Gastroesophageal sphincter (tissue), 4 donors: Measurements from ENCODE around the gene ZNF497. TPM values are rescaled to one million over a fixed set of nuclear protein-coding genes. Genes with fewer than 3 reads are reported as not detected.

Experiments
- ATAC-seq: fragments of 150-250 bp; one replicate; pipeline ENCODE4 v1.9.1; 2016; ENCODE audit warnings: mild to moderate bottlenecking, moderate library complexity
- H3K27ac ChIP-seq, 4 donors: fragments of 200-600 bp; sonication (generic) in 3 of 4; 1 replicate in 3 of 4; 2 replicates in 1 of 4; pipeline ENCODE4 v1.5.1; 2016 to 2019
- H3K27me3 ChIP-seq: fragments of 200-600 bp; sonication (generic); one replicate; pipeline ENCODE4 v1.5.1; 2019
- H3K36me3 ChIP-seq, 2 donors: fragments of 200-600 bp; sonication (generic); one replicate each; pipeline ENCODE4 v1.5.1; 2019; ENCODE audit warnings: control low read depth in 1 of 2
- H3K4me1 ChIP-seq, 3 donors: fragments of 200-600 bp; sonication (generic); 1 replicate in 2 of 3; 2 replicates in 1 of 3; pipeline ENCODE4 v1.5.1; 2016 to 2019; ENCODE audit warnings: control low read depth in 2 of 3
- H3K4me3 ChIP-seq, 2 donors: fragments of 200-600 bp; sonication (generic); one replicate each; pipeline ENCODE4 v1.5.1; 2019; ENCODE audit warnings: mild to moderate bottlenecking in 1 of 2, moderate library complexity in 1 of 2
- H3K9me3 ChIP-seq, 3 donors: fragments of 200-600 bp; sonication (generic); one replicate each; pipeline ENCODE4 v1.5.1; 2017 to 2019; ENCODE audit warnings: control low read depth in 2 of 3
- CTCF ChIP-seq, 4 experiments: fragments of 200-600 bp in 2 of 4; fragments of 450-650 bp in 2 of 4; sonication (generic) in 1 of 4; IDR thresholded peaks; one replicate each; pipeline ENCODE4 v1.5.1; 2017 to 2019; ENCODE audit warnings: antibody characterized with exemption in 4 of 4, mild to moderate bottlenecking in 2 of 4, moderate library complexity in 2 of 4
- EP300 ChIP-seq: sonication (generic); formaldehyde crosslinking; IDR thresholded peaks from one replicate; pipeline ENCODE4 v1.6.1; 2017; ENCODE audit warnings: antibody characterized with exemption, mild to moderate bottlenecking
- POLR2A ChIP-seq, 2 donors: fragments of 450-650 bp; IDR thresholded peaks; one replicate each; pipeline ENCODE4 v1.6.1; 2017; ENCODE audit warnings: antibody characterized with exemption in 2 of 2, mild to moderate bottlenecking in 2 of 2, moderate library complexity in 1 of 2
- POLR2AphosphoS5 ChIP-seq: sonication (generic); formaldehyde crosslinking; IDR thresholded peaks from one replicate; pipeline ENCODE4 v1.6.1; 2017; ENCODE audit warnings: antibody characterized with exemption
- WGBS, 2 donors: methylation state at CpG; one replicate each; pipeline ENCODE4 v1.1.5; 2018; ENCODE audit warnings: low coverage in 1 of 2; 5-methylcytosine and 5-hydroxymethylcytosine counted together
- total RNA-seq, 4 donors: library from RNA; depleted of rRNA; stranded (reverse); fragments of >200 nt; gene quantifications; one replicate each; pipeline ENCODE4 v1.1.0, GENCODE V29; 2016

Gene ZNF497
- total RNA-seq, 4 donors from 2014 or later = 0.77 to 2.2 (median 1.6) TPM

GRCh38 chr19:58393725-58394033 is 31.1 kb upstream of the ZNF497 start:
- 84 to 100% methylated on average over 1 to 4 of the region's 4 CpGs for WGBS, 2 donors
- H3K36me3 ChIP-seq = peaks cover 0 to 67% of the 10 kb centered on the region in 2 donors
- H3K4me3 ChIP-seq = no peak overlapping the region
- TF ChIP-seq EP300 (no peak), POLR2AphosphoS5 (no peak), POLR2A (IDR thresholded peaks at IDR 0.05) (no peak), CTCF (IDR thresholded peaks at IDR 0.05) (no peak)
- no peak for ATAC-seq
- no peaks in the 10 kb centered on the region for H3K9me3 ChIP-seq
- H3K27ac ChIP-seq = no peak overlapping the region
- H3K4me1 ChIP-seq = peaks cover 0 to 42% (median 3%) of the 10 kb centered on the region in 3 donors
- peaks cover 37% of the 10 kb centered on the region for H3K27me3 ChIP-seq

GRCh38 chr19:58392945-58393724 is 30.6 kb upstream of the ZNF497 start:
- no peak for TF ChIP-seq POLR2A (IDR thresholded peaks at IDR 0.05)
- TF ChIP-seq POLR2AphosphoS5 = no peak
- TF ChIP-seq CTCF (IDR thresholded peaks at IDR 0.05) = no peak
- no peak for TF ChIP-seq EP300
- H3K4me3 ChIP-seq = no peak overlapping the region
- H3K27me3 ChIP-seq = peaks cover 32% of the 10 kb centered on the region
- no peaks in the 10 kb centered on the region for H3K9me3 ChIP-seq
- H3K27ac ChIP-seq = no peak overlapping the region
- H3K4me1 ChIP-seq = peaks cover 0 to 47% (median 4%) of the 10 kb centered on the region in 3 donors
- no peak for ATAC-seq
- WGBS, 2 donors = 80 to 93% methylated on average over 2 to 6 of the region's 26 CpGs
- peaks cover 0 to 72% of the 10 kb centered on the region in 2 donors for H3K36me3 ChIP-seq

GRCh38 chr19:58388175-58388526 is 25.6 kb upstream of the ZNF497 start:
- TF ChIP-seq CTCF (IDR thresholded peaks at IDR 0.05) (no peak), EP300 (no peak), POLR2AphosphoS5 (no peak), POLR2A (IDR thresholded peaks at IDR 0.05) (no peak)
- Histone ChIP-seq H3K4me3 (peak overlapping the region in 1 of 2 donors; percentile 64), H3K4me1 (peaks cover 3 to 57% (median 17%) of the 10 kb centered on the region in 3 donors), H3K36me3 (peaks cover 0 to 51% of the 10 kb centered on the region in 2 donors), H3K27me3 (no peaks in the 10 kb centered on the region), H3K9me3 (no peaks in the 10 kb centered on the region), H3K27ac (no peak overlapping the region)
- 58 to 75% methylated on average over 1 to 3 of the region's 3 CpGs for WGBS, 2 donors
- no peak for ATAC-seq

GRCh38 chr19:58387338-58388174 is 25.0 kb upstream of the ZNF497 start:
- H3K9me3 ChIP-seq = no peaks in the 10 kb centered on the region
- peaks cover 0 to 45% of the 10 kb centered on the region in 2 donors for H3K36me3 ChIP-seq
- no peak for ATAC-seq
- no peaks in the 10 kb centered on the region for H3K27me3 ChIP-seq
- WGBS, 2 donors = 0 to 13% methylated on average over 8 to 12 of the region's 39 CpGs
- peaks cover 3 to 59% (median 17%) of the 10 kb centered on the region in 3 donors for H3K4me1 ChIP-seq
- peak overlapping the region; percentile 18 to 98 (median 94) for H3K27ac ChIP-seq
- peak overlapping the region; percentile 64 for H3K4me3 ChIP-seq
- TF ChIP-seq POLR2AphosphoS5 = no peak
- TF ChIP-seq EP300 = no peak
- no peak for TF ChIP-seq CTCF (IDR thresholded peaks at IDR 0.05)
- no peak for TF ChIP-seq POLR2A (IDR thresholded peaks at IDR 0.05)
